Measurements from ENCODE around the gene OAF. TPM values are rescaled to one million over a fixed set of nuclear protein-coding genes. Genes with fewer than 3 reads are reported as not detected.

Gene OAF
- polyA plus RNA-seq, 6 donors from 2014 or later, result 0.60 to 3.0 (median 1.4) TPM; not detected in 1

GRCh38 chr11:120199613-120200012, 11.2 kb upstream of the OAF start:
- ATAC-seq (ENCODE audit: low read depth in 2 of 2) (no peak), DNase-seq (no peak)
- Mint-ChIP-seq H3K27me3 (peaks cover 13 to 40% (median 35%) of the 10 kb centered on the region in 3 donors), H3K4me3 (no peak overlapping the region), H3K9me3 (no peaks in the 10 kb centered on the region), H3K27ac (no peak overlapping the region), H3K36me3 (no peaks in the 10 kb centered on the region), H3K4me1 (no peaks in the 10 kb centered on the region)

- H3K4me3 Mint-ChIP-seq, result no peak overlapping the region
Observed at GRCh38 chr11:120200677-120201076, 10.2 kb upstream of the OAF start.

GRCh38 chr11:120201653-120202052, 9.2 kb upstream of the OAF start:
- Mint-ChIP-seq H3K27me3 (peaks cover 2 to 46% (median 36%) of the 10 kb centered on the region in 3 donors), H3K9me3 (no peaks in the 10 kb centered on the region), H3K36me3 (no peaks in the 10 kb centered on the region), H3K4me3 (no peak overlapping the region), H3K4me1 (peaks cover 0 to 3% (median 0%) of the 10 kb centered on the region in 3 donors), H3K27ac (no peak overlapping the region)
- ATAC-seq (ENCODE audit: low read depth in 2 of 2) (no peak), DNase-seq (no peak)

More at GRCh38 chr11:120200677-120201076, 10.2 kb upstream of the OAF start:
- H3K36me3 Mint-ChIP-seq, result no peaks in the 10 kb centered on the region
- no peaks in the 10 kb centered on the region for H3K9me3 Mint-ChIP-seq
- DNase-seq (no peak), ATAC-seq (ENCODE audit: low read depth in 2 of 2) (no peak)
- peaks cover 10 to 47% (median 41%) of the 10 kb centered on the region in 3 donors for H3K27me3 Mint-ChIP-seq
- H3K4me1 Mint-ChIP-seq, result no peaks in the 10 kb centered on the region
- peak overlapping the region in 1 of 6 donors; percentile 3 for H3K27ac Mint-ChIP-seq

- H3K4me3 Mint-ChIP-seq, result no peak overlapping the region
- no peaks in the 10 kb centered on the region for H3K36me3 Mint-ChIP-seq
- peaks cover 0 to 3% (median 0%) of the 10 kb centered on the region in 3 donors for H3K4me1 Mint-ChIP-seq
- H3K27me3 Mint-ChIP-seq, result peaks cover 8 to 58% (median 49%) of the 10 kb centered on the region in 3 donors
- H3K27ac Mint-ChIP-seq, result no peak overlapping the region
- ATAC-seq (ENCODE audit: low read depth in 2 of 2), result no peak
- no peak for DNase-seq
- no peaks in the 10 kb centered on the region for H3K9me3 Mint-ChIP-seq
Observed at GRCh38 chr11:120203626-120204025, 7.2 kb upstream of the OAF start.

- peaks cover 6 to 13% (median 11%) of the 10 kb centered on the region in 3 donors for H3K4me1 Mint-ChIP-seq
- peaks cover 8 to 53% (median 36%) of the 10 kb centered on the region in 3 donors for H3K27me3 Mint-ChIP-seq
- ATAC-seq (ENCODE audit: low read depth in 2 of 2), result no peak
- H3K9me3 Mint-ChIP-seq, result no peaks in the 10 kb centered on the region
- no peak for DNase-seq
- no peaks in the 10 kb centered on the region for H3K36me3 Mint-ChIP-seq
- no peak overlapping the region for H3K27ac Mint-ChIP-seq
- no peak overlapping the region for H3K4me3 Mint-ChIP-seq
Observed at GRCh38 chr11:120205596-120206161, 5.2 kb upstream of the OAF start.

- ATAC-seq (ENCODE audit: low read depth in 2 of 2), result no peak
- no peaks in the 10 kb centered on the region for H3K9me3 Mint-ChIP-seq
- H3K4me1 Mint-ChIP-seq, result peaks cover 15 to 21% (median 18%) of the 10 kb centered on the region in 3 donors
- no peak for DNase-seq
- no peaks in the 10 kb centered on the region for H3K36me3 Mint-ChIP-seq
- H3K27ac Mint-ChIP-seq, result no peak overlapping the region
- H3K27me3 Mint-ChIP-seq, result peaks cover 8 to 57% (median 41%) of the 10 kb centered on the region in 3 donors
- H3K4me3 Mint-ChIP-seq, result peak overlapping the region in 3 of 8 donors; percentile 36 to 98 (median 42)
Observed at GRCh38 chr11:120207512-120207911, 3.3 kb upstream of the OAF start.

- Mint-ChIP-seq H3K27me3 (peaks cover 8 to 57% (median 41%) of the 10 kb centered on the region in 3 donors), H3K27ac (no peak overlapping the region), H3K4me3 (peak overlapping the region in 3 of 8 donors; percentile 21 to 98 (median 54)), H3K36me3 (no peaks in the 10 kb centered on the region), H3K4me1 (peaks cover 15 to 23% (median 22%) of the 10 kb centered on the region in 3 donors), H3K9me3 (no peaks in the 10 kb centered on the region)
- ATAC-seq (ENCODE audit: low read depth in 2 of 2) (no peak), DNase-seq (no peak)
Observed at GRCh38 chr11:120208001-120208441, 2.8 kb upstream of the OAF start.

- peak overlapping the region in 5 of 8 donors; percentile 54 to 98 (median 95) for H3K4me3 Mint-ChIP-seq
- no peak overlapping the region for H3K27ac Mint-ChIP-seq
- peaks cover 8 to 57% (median 41%) of the 10 kb centered on the region in 3 donors for H3K27me3 Mint-ChIP-seq
- no peaks in the 10 kb centered on the region for H3K9me3 Mint-ChIP-seq
- no peaks in the 10 kb centered on the region for H3K36me3 Mint-ChIP-seq
- DNase-seq, result no peak
- peaks cover 15 to 23% (median 22%) of the 10 kb centered on the region in 3 donors for H3K4me1 Mint-ChIP-seq
- no peak for ATAC-seq (ENCODE audit: low read depth in 2 of 2)
Observed at GRCh38 chr11:120208777-120209176, 2.1 kb upstream of the OAF start.

GRCh38 chr11:120209746-120210625, 846 bp upstream of the OAF start:
- Mint-ChIP-seq H3K27me3 (peaks cover 8 to 49% (median 39%) of the 10 kb centered on the region in 3 donors), H3K4me3 (peak overlapping the region; percentile 89 to 98 (median 94)), H3K27ac (peak overlapping the region in 5 of 6 donors; percentile 32 to 88 (median 76)), H3K36me3 (no peaks in the 10 kb centered on the region), H3K9me3 (no peaks in the 10 kb centered on the region), H3K4me1 (peaks cover 15 to 23% (median 22%) of the 10 kb centered on the region in 3 donors)
- no peak for DNase-seq
- no peak for ATAC-seq (ENCODE audit: low read depth in 2 of 2)

- peak overlapping the region; percentile 90 to 96 (median 94) for H3K4me3 Mint-ChIP-seq
- DNase-seq, result no peak
- H3K27ac Mint-ChIP-seq, result peak overlapping the region in 4 of 6 donors; percentile 57 to 94 (median 76)
- ATAC-seq (ENCODE audit: low read depth in 2 of 2), result no peak
- H3K9me3 Mint-ChIP-seq, result no peaks in the 10 kb centered on the region
- peaks cover 13 to 23% (median 22%) of the 10 kb centered on the region in 3 donors for H3K4me1 Mint-ChIP-seq
- peaks cover 8 to 33% (median 27%) of the 10 kb centered on the region in 3 donors for H3K27me3 Mint-ChIP-seq
- no peaks in the 10 kb centered on the region for H3K36me3 Mint-ChIP-seq
Observed at GRCh38 chr11:120211522-120212258, 858 bp downstream of the OAF start.

GRCh38 chr11:120212259-120212878, 1.5 kb downstream of the OAF start:
- H3K27ac Mint-ChIP-seq, result peak overlapping the region in 2 of 6 donors; percentile 61 to 93
- H3K4me1 Mint-ChIP-seq, result peaks cover 13 to 23% (median 22%) of the 10 kb centered on the region in 3 donors
- ATAC-seq (ENCODE audit: low read depth in 2 of 2) (no peak), DNase-seq (no peak)
- no peaks in the 10 kb centered on the region for H3K36me3 Mint-ChIP-seq
- H3K9me3 Mint-ChIP-seq, result no peaks in the 10 kb centered on the region
- H3K27me3 Mint-ChIP-seq, result peaks cover 7 to 26% (median 21%) of the 10 kb centered on the region in 3 donors
- H3K4me3 Mint-ChIP-seq, result peak overlapping the region in 7 of 8 donors; percentile 47 to 96 (median 93)

- H3K4me3 Mint-ChIP-seq, result peak overlapping the region in 4 of 8 donors; percentile 6 to 93 (median 51)
- peaks cover 1 to 21% (median 15%) of the 10 kb centered on the region in 3 donors for H3K27me3 Mint-ChIP-seq
- DNase-seq (no peak), ATAC-seq (ENCODE audit: low read depth in 2 of 2) (no peak)
- H3K4me1 Mint-ChIP-seq, result peaks cover 13 to 23% (median 22%) of the 10 kb centered on the region in 3 donors
- H3K36me3 Mint-ChIP-seq, result no peaks in the 10 kb centered on the region
- H3K9me3 Mint-ChIP-seq, result no peaks in the 10 kb centered on the region
- no peak overlapping the region for H3K27ac Mint-ChIP-seq
Observed at GRCh38 chr11:120212926-120213325, 2.1 kb downstream of the OAF start.
